Stomach (tissue), 4 donors: Measurements from ENCODE around the gene TMTC2.

Experiments used
- CTCF ChIP-seq, 7 experiments: fragments of 450-650 bp in 4 of 7; fragments of 200-600 bp in 3 of 7; sonication (generic) in 3 of 7; IDR thresholded peaks; one replicate each; pipeline ENCODE4 v1.5.1; 2016 to 2019; ENCODE audit warnings: antibody characterized with exemption in 7 of 7, control low read depth in 2 of 7, mild to moderate bottlenecking in 1 of 7
- EP300 ChIP-seq: sonication (generic); formaldehyde crosslinking; IDR thresholded peaks from one replicate; pipeline ENCODE4 v1.6.1; 2017; ENCODE audit warnings: antibody characterized with exemption
- POLR2A ChIP-seq, 4 donors: fragments of 450-650 bp; IDR thresholded peaks; one replicate each; pipeline ENCODE4 v1.6.1; 2016; ENCODE audit warnings: antibody characterized with exemption in 4 of 4, control low read depth in 2 of 4, mild to moderate bottlenecking in 1 of 4, moderate library complexity in 1 of 4
- POLR2AphosphoS5 ChIP-seq, 3 donors: sonication (generic); formaldehyde crosslinking; IDR thresholded peaks; one replicate each; pipeline ENCODE4 v1.6.1; 2016; ENCODE audit warnings: antibody characterized with exemption in 3 of 3

GRCh38 chr12:82948491-82948890 is 261.8 kb downstream of the TMTC2 start:
- TF ChIP-seq CTCF (IDR thresholded peaks at IDR 0.05) (no peak), EP300 (no peak), POLR2AphosphoS5 (IDR thresholded peaks at IDR 0.05) (no peak), POLR2A (IDR thresholded peaks at IDR 0.05) (no peak)
